GM21737 (cell line): ENCODE data around the gene PLXND1.

Source experiments
- ATAC-seq: cut with Tn5 transposase; IDR thresholded peaks from one replicate; pipeline ENCODE4 v1.9.1; 2021; ENCODE audit warnings: mild to moderate bottlenecking, moderate library complexity; ENCODE audit not compliant: unreplicated experiment

The PLXND1 gene

DNA sequence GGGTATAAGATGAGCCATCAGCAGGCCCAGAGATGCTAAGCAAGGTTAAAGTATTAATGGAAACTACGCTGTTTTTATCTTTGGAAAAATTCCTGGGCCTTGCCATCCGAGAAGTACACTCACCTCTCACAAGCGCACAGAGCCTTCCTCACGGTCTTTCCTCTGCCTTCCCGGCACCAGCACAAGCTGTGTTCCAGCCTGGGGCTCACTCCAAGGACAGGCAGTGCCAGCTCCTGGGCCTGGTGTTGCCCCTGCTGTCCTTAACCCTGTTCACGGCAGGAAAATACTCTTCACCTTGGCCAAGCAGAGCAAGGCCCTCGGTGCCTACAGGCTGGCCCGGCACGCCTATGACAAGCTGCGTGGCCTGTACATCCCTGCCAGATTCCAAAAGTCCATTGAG lies 92.4 kb downstream of the PLXND1 start:
- no peak for ATAC-seq

- no peak for ATAC-seq
These were observed 92.8 kb downstream of the PLXND1 start for GRCh38 chr3:129513705-129514104.

- no peak for ATAC-seq
These were observed 93.9 kb downstream of the PLXND1 start for GRCh38 chr3:129512595-129512994.

DNA sequence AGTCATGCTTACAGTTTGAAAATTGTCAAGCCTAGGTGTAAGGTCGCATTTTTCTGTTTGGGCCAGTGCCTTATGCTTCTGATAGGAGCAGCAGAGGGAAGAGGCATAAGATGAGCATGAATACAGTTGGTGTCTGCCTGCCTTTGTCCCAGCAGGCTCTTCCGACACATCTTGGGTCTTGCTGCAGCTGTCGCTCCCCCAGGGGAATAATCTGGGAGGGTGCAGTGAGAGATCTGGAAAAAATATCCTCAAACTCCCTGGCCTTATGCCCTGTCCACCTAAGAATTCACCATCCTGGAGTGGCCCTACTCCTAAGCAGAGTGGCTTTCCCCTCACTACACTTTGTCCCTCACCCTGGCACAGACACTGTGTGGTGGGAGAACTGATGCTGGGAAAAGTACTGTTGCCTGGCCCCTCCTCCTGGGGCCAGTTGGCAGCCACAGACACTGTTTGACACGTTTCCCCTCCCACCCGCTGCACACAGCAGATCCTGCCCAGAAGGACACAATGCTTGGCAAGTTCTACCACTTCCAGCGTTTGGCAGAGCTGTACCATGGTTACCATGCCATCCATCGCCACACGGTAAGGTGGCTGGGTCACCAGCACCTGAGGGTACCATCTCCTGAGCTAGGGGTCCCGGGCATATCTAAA lies 99.2 kb downstream of the PLXND1 start:
- ATAC-seq, result no peak

- no peak for ATAC-seq
These were observed 100.2 kb downstream of the PLXND1 start for GRCh38 chr3:129506231-129506742.

GRCh38 chr3:129505341-129505740 lies 101.1 kb downstream of the PLXND1 start:
- no peak for ATAC-seq
